ENCODE measurements around the gene FOXRED1. TPM values are rescaled to one million over a fixed set of nuclear protein-coding genes. Genes with fewer than 3 reads are reported as not detected.

The FOXRED1 gene
- polyA plus RNA-seq, 1 donor (not counting 4 experiments of a cell fraction or from before 2014, with no cell fraction given), result 20.8 TPM

DNA sequence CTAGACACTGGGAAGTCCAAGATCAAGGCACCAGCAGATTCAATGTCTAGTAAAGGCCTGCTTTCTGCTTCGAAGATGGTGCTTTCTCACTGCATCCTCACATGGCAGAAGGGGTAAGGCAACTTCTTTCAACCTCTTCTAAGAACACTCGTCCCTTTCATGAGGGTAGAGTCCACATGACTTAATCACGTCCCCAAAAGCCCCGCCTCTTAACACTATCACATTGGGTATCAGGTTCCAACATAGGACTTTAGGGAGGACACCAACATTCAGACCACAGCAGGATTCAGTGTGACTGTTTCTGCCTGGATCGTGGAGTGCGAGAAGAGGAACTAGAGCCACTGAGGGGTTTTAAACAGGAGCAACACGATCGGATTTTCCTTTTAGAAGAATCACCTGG lies 10.2 kb downstream of the FOXRED1 start:
- no peaks in the 10 kb centered on the region for H4K20me1 ChIP-seq (ENCODE audit: control insufficient read depth, extremely low read depth, insufficient read depth, low read length)
- no peak overlapping the region for H3K4me3 ChIP-seq (ENCODE audit: control insufficient read depth in 2 of 3, extremely low read depth in 1 of 3, insufficient read depth in 2 of 3, low read depth in 1 of 3, low read length in 3 of 3)
- TF ChIP-seq EZH2 (IDR thresholded peaks at IDR 0.05; ENCODE audit: low read length), result no peak
- TF ChIP-seq, protein P1, sequence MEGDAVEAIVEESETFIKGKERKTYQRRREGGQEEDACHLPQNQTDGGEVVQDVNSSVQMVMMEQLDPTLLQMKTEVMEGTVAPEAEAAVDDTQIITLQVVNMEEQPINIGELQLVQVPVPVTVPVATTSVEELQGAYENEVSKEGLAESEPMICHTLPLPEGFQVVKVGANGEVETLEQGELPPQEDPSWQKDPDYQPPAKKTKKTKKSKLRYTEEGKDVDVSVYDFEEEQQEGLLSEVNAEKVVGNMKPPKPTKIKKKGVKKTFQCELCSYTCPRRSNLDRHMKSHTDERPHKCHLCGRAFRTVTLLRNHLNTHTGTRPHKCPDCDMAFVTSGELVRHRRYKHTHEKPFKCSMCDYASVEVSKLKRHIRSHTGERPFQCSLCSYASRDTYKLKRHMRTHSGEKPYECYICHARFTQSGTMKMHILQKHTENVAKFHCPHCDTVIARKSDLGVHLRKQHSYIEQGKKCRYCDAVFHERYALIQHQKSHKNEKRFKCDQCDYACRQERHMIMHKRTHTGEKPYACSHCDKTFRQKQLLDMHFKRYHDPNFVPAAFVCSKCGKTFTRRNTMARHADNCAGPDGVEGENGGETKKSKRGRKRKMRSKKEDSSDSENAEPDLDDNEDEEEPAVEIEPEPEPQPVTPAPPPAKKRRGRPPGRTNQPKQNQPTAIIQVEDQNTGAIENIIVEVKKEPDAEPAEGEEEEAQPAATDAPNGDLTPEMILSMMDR (optimal IDR thresholded peaks at IDR 0.05 in 1 of 3, IDR thresholded peaks at IDR 0.05 in 1 of 3, conservative IDR thresholded peaks at IDR 0.05 in 1 of 3; ENCODE audit: extremely low read depth in 1 of 3, insufficient read depth in 2 of 3, low read length in 3 of 3), result no peak
- dilution Hi-C loops (cut with MboI; ENCODE audit: extremely low pct_ligation_motif_present, low sequenced_read_pairs), result no loop called here
- FAIRE-seq (no peak), DNase-seq (ENCODE audit: low read depth, low spot score) (no peak)
- H3K9ac ChIP-seq (ENCODE audit: control insufficient read depth, extremely low read depth, insufficient read depth, low read length), result no peak overlapping the region
- H3K9me3 ChIP-seq (ENCODE audit: control insufficient read depth, low read depth, low read length), result no peaks in the 10 kb centered on the region
- H3K4me2 ChIP-seq (ENCODE audit: control insufficient read depth, extremely low read depth, insufficient read depth, low read depth, low read length), result no peak overlapping the region
- peaks cover 13 to 19% of the 10 kb centered on the region in 2 experiments for H3K36me3 ChIP-seq (ENCODE audit: control insufficient read depth in 2 of 2, extremely low read depth in 1 of 2, insufficient read depth in 2 of 2, low read length in 2 of 2)
- H3K79me2 ChIP-seq (ENCODE audit: control insufficient read depth, insufficient read depth, low read length), result no peaks in the 10 kb centered on the region
- no peak overlapping the region for H2AFZ ChIP-seq (ENCODE audit: control insufficient read depth, low read length)
- H3K9me1 ChIP-seq (ENCODE audit: control insufficient read depth, extremely low read depth, insufficient read depth, low read length), result no peaks in the 10 kb centered on the region
- peaks cover 17% of the 10 kb centered on the region for H3K4me1 ChIP-seq (ENCODE audit: control insufficient read depth, extremely low read depth, insufficient read depth, low read length)
- no peaks in the 10 kb centered on the region for H3K27me3 ChIP-seq (ENCODE audit: control insufficient read depth, extremely low read depth, insufficient read depth, low read length)
- no peak overlapping the region for H3K27ac ChIP-seq (ENCODE audit: control insufficient read depth, insufficient read depth, low read length)

DNA sequence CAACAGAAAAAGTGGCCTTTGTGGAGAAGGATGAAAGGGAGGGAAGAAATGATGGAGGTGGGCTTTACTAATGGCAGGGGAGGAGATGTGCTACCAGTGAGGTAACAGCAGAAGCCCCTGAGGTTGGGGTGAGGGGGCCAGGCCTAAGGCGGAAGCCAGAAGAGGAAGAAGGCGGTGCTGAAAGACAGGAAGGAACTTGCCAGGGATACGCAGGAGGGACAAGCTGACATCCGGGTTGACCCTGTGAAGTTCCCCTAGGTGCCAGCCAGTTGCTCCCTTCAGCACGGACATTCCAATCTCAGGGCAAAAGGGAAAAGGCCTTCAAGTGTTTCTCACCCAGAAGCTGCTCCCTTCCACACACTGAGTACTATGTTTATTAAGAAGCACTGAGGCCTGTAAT lies 11.6 kb downstream of the FOXRED1 start:
- no peaks in the 10 kb centered on the region for H3K9me1 ChIP-seq (ENCODE audit: control insufficient read depth, extremely low read depth, insufficient read depth, low read length)
- H3K4me1 ChIP-seq (ENCODE audit: control insufficient read depth, extremely low read depth, insufficient read depth, low read length), result peaks cover 20% of the 10 kb centered on the region
- H3K4me3 ChIP-seq (ENCODE audit: control insufficient read depth in 2 of 3, extremely low read depth in 1 of 3, insufficient read depth in 2 of 3, low read depth in 1 of 3, low read length in 3 of 3), result no peak overlapping the region
- FAIRE-seq (no peak), DNase-seq (ENCODE audit: low read depth, low spot score) (no peak)
- no peak overlapping the region for H2AFZ ChIP-seq (ENCODE audit: control insufficient read depth, low read length)
- H3K9me3 ChIP-seq (ENCODE audit: control insufficient read depth, low read depth, low read length), result no peaks in the 10 kb centered on the region
- no peak overlapping the region for H3K4me2 ChIP-seq (ENCODE audit: control insufficient read depth, extremely low read depth, insufficient read depth, low read depth, low read length)
- H3K27me3 ChIP-seq (ENCODE audit: control insufficient read depth, extremely low read depth, insufficient read depth, low read length), result no peaks in the 10 kb centered on the region
- dilution Hi-C loops (cut with MboI; ENCODE audit: extremely low pct_ligation_motif_present, low sequenced_read_pairs), result no loop called here
- no peak overlapping the region for H3K9ac ChIP-seq (ENCODE audit: control insufficient read depth, extremely low read depth, insufficient read depth, low read length)
- no peak overlapping the region for H3K27ac ChIP-seq (ENCODE audit: control insufficient read depth, insufficient read depth, low read length)
- H3K79me2 ChIP-seq (ENCODE audit: control insufficient read depth, insufficient read depth, low read length), result no peaks in the 10 kb centered on the region
- no peaks in the 10 kb centered on the region for H4K20me1 ChIP-seq (ENCODE audit: control insufficient read depth, extremely low read depth, insufficient read depth, low read length)
- TF ChIP-seq, protein P1 (optimal IDR thresholded peaks at IDR 0.05 in 1 of 3, IDR thresholded peaks at IDR 0.05 in 1 of 3, conservative IDR thresholded peaks at IDR 0.05 in 1 of 3; ENCODE audit: extremely low read depth in 1 of 3, insufficient read depth in 2 of 3, low read length in 3 of 3), result no peak
- TF ChIP-seq EZH2 (IDR thresholded peaks at IDR 0.05; ENCODE audit: low read length), result no peak
- H3K36me3 ChIP-seq (ENCODE audit: control insufficient read depth in 2 of 2, extremely low read depth in 1 of 2, insufficient read depth in 2 of 2, low read length in 2 of 2), result peaks cover 7 to 9% of the 10 kb centered on the region in 2 experiments

Measured in keratinocyte (primary cell).